AG04449 (cell line): ENCODE measurements around the gene AMDHD2.

Experiments
- CTCF ChIA-PET: fragments of 350-600 bp; formaldehyde crosslinking; extraction: SDS; loops from one replicate; lab custom pipeline; 2021; ENCODE audit warnings: antibody characterized with exemption; lab: Yijun Ruan, JAX
- POLR2A ChIA-PET: fragments of 400-600, 350-600 bp; formaldehyde crosslinking; extraction: SDS; loops from one replicate; lab custom pipeline; 2020; ENCODE audit warnings: antibody characterized with exemption, inconsistent platforms; lab: Yijun Ruan, JAX
- DNase-seq: peaks from one replicate; pipeline ENCODE4 v3.0.0-alpha.2; 2010; ENCODE audit warnings: low read depth, low spot score
- H3K4me3 ChIP-seq: 2 replicates; pipeline ENCODE4 v1.5.1; 2011; ENCODE audit warnings: low read depth, mild to moderate bottlenecking, control low read depth, low read length
- TF ChIP-seq, protein P1 (sequence below): IDR thresholded peaks from one replicate; pipeline ENCODE4 v1.5.1; 2011; ENCODE audit warnings: mild to moderate bottlenecking, moderate library complexity, low read length, control low read depth, inconsistent platforms; ENCODE audit not compliant: insufficient read depth; ENCODE audit errors: missing control alignments

The AMDHD2 gene

DNA sequence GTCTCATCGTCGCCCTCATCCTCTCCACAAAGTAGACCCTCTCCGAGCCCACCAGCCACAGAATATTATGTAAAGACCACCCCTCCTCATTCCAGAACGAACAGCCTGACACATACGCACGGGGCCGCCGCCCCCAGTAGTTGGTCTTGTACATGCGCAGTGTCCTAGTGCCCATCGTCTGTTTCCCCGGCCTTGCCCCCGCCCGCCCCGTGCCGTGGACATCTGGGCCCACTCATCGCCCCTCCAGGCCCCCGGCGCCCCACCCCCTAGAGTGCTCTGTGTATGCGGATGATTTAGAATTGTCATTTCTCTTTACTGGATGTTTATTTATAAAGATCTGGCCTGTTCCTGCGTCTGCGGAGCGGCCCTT, 475 bp upstream of the AMDHD2 start:
- H3K4me3 ChIP-seq, result peak overlapping the region; percentile 26; the same call in 1 of the 2 replicates
- DNase-seq, result no peak
- ChIA-PET CTCF (interaction anchor here (1.6 to 2.1 kb wide), 2 partner anchors 11 to 13 kb away, joined by 3 to 4 read pairs; partner anchors contain the start of gene CEMP1), POLR2A (interaction anchor here (0.9 to 3.5 kb wide), 4 partner anchors 12 to 364 kb away, joined by 3 to 28 read pairs (median 4); partner anchors contain the start of genes CEMP1, ECI1 and TRAF7)
- TF ChIP-seq, protein P1, sequence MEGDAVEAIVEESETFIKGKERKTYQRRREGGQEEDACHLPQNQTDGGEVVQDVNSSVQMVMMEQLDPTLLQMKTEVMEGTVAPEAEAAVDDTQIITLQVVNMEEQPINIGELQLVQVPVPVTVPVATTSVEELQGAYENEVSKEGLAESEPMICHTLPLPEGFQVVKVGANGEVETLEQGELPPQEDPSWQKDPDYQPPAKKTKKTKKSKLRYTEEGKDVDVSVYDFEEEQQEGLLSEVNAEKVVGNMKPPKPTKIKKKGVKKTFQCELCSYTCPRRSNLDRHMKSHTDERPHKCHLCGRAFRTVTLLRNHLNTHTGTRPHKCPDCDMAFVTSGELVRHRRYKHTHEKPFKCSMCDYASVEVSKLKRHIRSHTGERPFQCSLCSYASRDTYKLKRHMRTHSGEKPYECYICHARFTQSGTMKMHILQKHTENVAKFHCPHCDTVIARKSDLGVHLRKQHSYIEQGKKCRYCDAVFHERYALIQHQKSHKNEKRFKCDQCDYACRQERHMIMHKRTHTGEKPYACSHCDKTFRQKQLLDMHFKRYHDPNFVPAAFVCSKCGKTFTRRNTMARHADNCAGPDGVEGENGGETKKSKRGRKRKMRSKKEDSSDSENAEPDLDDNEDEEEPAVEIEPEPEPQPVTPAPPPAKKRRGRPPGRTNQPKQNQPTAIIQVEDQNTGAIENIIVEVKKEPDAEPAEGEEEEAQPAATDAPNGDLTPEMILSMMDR, result no peak

- TF ChIP-seq, protein P1, result no peak
- ChIA-PET POLR2A (interaction anchor here (1.0 to 3.5 kb wide), 2 partner anchors 11 to 366 kb away, joined by 4 to 28 read pairs; partner anchors contain the start of genes CEMP1 and TRAF7), CTCF (interaction anchor here (1.1 to 1.6 kb wide), 2 partner anchors 12 to 20 kb away, joined by 3 to 5 read pairs; no protein-coding TSS in a partner anchor)
- no peak for DNase-seq
- peak overlapping the region; percentile 72 for H3K4me3 ChIP-seq
Observed at GRCh38 chr16:2520784-2521531, 787 bp downstream of the AMDHD2 start.

DNA sequence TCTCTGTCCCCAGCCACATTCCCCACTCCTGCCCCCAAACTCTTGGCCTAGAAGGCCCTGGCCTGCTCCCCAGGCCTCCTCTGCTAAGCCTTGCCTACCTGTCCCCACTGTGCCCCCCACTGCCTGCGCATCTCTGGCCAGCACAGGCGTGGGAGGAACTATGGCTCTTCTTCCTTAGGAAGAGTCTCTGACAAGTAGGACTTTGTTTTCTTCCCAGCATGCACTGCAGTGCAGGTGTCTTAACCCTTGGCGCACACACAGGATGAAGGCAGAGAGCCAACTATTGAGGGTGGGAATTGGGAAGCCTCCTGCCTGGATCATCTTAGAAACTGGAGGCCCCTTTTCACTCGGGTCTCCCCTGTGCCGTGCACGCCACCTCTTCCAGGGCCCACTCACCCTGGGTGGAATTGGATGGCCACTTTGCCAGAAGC, 3.6 kb downstream of the AMDHD2 start:
- CTCF ChIA-PET, result no interaction called here
- no peak overlapping the region for H3K4me3 ChIP-seq
- TF ChIP-seq, protein P1, result no peak
- no peak for DNase-seq
- POLR2A ChIA-PET, result no interaction called here

DNA sequence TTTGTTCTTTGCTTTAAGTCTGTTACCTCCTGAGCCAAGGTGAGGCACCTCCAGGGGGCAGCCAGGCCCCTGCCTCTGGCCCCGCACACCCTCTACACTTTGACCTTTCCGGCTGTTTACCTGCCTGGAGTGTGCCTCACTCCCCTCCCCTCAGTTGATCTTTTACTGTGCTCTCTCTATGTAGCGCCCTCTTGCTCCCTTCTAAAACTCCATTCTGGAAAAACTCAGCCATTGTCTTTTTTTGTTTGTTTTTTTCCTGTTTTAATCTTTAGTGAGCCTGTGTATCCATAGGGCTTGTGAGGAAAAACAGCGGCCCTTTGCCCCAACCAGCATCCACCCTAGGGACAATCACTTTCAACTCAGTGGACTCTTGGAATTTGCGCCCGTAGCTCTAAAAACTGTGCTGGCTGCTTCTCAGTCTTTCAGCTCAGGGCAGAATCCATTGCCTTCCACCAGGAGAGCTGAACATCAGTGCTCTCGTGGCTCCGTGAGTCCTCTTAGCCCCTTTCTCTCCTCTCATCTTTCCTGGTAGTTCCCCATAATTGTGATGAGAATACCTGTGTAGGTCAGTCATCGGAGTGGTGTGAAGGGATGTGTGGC, 4.3 kb downstream of the AMDHD2 start:
- TF ChIP-seq, protein P1, result no peak
- ChIA-PET POLR2A (no interaction called here), CTCF (no interaction called here)
- no peak overlapping the region for H3K4me3 ChIP-seq
- DNase-seq, result no peak

DNA sequence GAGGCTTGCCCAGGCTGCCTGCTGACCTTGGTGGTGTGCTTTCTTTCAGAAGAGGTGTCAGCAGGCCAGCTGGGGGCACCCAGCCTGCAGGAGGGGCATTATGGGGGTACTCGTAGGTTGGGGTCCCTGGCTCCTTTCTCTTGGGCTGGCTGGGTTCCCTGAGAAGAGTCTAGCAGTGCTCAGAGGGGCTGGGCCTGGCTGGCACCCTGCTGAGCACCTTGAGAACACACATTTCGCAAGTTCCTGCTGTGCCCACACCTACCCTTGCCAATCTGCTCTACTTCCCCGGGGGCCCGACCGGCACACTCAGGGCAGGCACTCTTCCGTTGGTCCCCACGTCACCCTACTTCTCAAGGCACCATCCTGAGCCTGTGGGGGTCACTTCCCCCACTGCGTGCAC, 6.0 kb downstream of the AMDHD2 start:
- H3K4me3 ChIP-seq, result no peak overlapping the region
- ChIA-PET POLR2A (no interaction called here), CTCF (interaction anchor here (1.0 kb wide), 1 partner anchor 25 kb away, joined by 3 read pairs; no protein-coding TSS in a partner anchor)
- TF ChIP-seq, protein P1, result no peak
- DNase-seq, result no peak

DNA sequence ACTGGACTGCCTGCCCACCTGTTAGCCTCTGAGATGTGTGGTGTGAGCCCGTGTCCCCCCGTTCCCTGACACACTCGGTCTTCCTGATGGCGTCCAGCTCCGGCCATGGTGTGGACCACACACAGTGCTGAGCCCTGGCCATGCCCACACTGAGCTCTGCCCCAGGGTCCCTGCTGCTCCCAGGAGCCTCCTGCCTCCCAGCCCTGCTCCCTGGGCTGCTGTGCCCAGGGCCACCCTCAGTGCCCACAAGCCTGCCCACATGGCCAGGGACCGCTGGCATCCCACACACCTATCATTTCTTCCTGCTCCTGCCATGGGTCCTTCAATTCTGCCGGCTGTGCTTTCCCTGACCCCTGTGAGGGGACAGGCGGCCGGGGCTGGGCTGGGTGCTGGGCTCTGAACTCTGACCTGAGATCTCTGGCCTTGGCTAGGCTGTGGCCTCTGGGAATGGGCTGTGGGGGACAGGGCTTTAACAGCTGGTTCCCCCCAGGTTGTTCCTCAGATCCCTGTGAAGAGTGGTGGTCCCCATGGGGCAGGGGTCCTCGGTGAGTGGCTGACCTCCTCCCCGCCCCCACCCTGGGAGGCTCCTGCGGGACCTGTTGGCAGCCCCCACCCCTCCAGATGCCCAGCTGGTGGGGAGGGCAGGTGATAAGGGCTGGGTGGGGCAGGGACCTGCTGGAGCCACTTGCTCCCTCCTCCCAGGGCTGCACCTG, 7.1 kb downstream of the AMDHD2 start:
- no peak for DNase-seq
- ChIA-PET CTCF (interaction anchor here (1.0 kb wide), 1 partner anchor 26 kb away, joined by 3 read pairs; no protein-coding TSS in a partner anchor), POLR2A (no interaction called here)
- no peak overlapping the region for H3K4me3 ChIP-seq
- TF ChIP-seq, protein P1, result no peak
